Stimulated activated CD4-positive, alpha-beta T cell treated with anti-CD3 and anti-CD28 coated beads, Interleukin-12 subunit alpha, Interleukin-12 subunit beta, amount 100 ng/mL, for 24 hours (primary cell): ENCODE measurements around the gene PON2.

Experiments used
- DNase-seq, 2 experiments: peaks; one replicate each; pipeline ENCODE4 v3.0.0-alpha.2; 2020; ENCODE audit warnings: low read depth in 2 of 2

Gene PON2

GRCh38 chr7:95444796-95445195 is 10.0 kb upstream of the PON2 start:
- no peak for DNase-seq

GRCh38 chr7:95441042-95441823 is 6.4 kb upstream of the PON2 start:
- DNase-seq = no peak

- DNase-seq = no peak
These were observed 5.7 kb upstream of the PON2 start for GRCh38 chr7:95440394-95441038.

DNA sequence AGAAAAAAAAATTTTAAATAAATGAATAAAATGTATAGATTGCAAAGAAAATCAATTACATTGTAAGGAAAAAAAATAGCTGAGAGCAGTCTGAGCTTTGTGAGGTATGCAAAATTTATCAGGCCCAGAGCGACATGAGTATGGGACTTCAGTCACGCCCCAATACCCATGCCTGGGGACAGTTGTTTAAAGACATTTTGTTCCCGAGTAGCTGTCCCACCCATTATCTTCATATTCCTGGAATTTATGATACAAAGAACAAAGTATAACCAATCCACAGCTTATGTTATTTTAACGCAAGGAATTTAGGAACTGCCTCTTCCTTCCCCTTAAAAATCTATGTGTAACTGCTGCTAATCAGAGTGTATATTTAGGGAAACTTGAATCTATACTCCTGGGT is 1.6 kb upstream of the PON2 start:
- DNase-seq = no peak

DNA sequence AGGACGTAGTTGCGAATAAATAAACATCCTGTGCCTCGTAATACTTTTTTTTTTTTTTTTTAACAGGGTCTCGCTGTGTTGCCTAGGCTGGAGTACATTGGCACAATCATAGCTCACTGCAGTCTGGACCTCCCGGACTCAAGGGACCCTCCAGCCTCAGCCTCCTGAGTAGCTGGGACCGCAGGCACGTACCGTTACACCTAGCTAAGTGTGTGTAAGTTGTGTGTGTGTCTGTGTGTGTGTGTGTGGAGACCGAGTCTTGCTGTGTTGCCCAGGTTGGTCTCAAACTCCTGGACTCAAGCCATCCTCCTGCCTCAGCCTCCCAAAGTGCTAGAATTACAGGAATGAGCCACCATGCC is 573 bp upstream of the PON2 start:
- no peak for DNase-seq

- no peak for DNase-seq
These were observed 774 bp downstream of the PON2 start for GRCh38 chr7:95433952-95434556.

- no peak for DNase-seq
These were observed 1.7 kb downstream of the PON2 start for GRCh38 chr7:95433129-95433528.

DNA sequence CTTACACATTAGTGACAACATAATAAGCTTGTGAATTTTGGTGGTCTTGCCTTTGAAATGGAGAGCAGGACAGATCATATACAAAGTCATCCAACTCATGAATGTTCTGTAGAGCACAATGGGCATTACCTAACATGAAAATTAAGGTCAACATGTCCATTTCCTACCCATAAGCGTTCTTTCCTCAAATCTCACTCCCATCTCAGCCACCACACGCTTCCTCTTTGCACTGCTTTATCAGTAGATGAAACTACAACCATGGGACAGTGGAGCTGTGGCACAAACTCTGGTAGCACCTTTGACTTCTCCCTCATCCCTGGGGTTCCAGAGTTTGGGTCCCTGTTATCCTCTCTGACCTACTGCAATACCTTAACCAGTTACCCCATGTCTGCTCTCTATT is 2.2 kb downstream of the PON2 start:
- DNase-seq = no peak

- DNase-seq = no peak
These were observed 4.0 kb downstream of the PON2 start for GRCh38 chr7:95430864-95431263.

DNA sequence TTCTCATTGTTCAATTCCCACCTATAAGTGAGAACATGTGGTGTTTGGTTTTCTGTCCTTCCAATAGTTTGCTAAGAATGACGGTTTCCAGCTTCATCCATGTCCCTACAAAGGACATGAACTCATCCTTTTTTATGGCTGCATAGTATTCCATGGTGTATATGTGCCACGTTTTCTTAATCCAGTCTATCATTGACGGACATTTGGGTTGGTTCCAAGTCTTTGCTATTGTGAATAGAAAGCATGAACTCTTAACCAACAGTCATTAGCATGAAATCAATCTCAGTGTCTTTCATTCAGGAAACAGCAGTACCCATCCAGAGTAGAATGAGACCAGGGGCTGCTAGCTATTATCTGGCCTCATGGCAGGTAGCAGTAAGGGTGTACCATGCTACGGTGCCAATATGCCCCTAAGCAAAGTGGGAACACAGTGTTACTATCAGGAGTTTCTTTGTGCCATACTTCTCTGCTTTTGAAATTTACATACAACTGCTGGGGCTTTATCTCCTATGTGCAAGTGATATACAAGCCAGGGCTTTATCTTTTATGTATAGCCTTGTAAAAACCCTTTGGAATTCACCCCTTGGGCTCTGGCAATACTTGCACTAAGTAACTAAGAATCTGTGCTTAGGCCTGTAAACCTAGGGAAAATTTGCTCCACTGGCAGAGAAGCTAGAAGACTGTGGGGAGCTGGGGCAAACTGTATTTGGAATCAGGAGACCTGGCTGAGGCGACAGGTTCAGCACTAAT is 5.4 kb downstream of the PON2 start:
- no peak for DNase-seq

DNA sequence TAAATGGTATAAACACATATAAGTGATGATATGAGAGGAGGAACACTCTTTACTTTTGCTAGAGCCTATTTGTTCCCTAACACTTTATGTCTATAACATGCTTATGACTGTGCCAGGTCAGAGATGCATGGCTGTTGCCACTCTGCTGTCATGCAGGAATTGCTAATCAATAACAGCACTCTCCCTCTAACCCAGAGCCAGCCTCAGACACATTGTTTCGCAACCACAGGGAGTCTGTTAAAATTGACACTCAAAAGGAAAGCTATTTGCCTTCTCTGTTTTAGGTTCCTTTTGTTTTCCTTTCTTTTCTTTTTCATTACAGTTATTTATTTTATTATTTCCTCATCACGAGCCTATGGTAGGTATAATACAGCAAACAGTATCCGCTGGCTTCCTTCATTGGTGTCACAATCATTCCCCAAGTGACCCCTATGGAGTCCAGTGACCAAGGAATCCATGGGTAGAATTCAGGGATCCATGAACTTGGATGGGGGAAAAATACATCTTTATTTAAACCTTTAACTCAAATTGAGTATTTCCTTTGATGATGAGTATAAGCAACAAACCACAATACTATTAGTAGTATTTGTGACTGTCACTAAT is 6.8 kb downstream of the PON2 start:
- DNase-seq = no peak

DNA sequence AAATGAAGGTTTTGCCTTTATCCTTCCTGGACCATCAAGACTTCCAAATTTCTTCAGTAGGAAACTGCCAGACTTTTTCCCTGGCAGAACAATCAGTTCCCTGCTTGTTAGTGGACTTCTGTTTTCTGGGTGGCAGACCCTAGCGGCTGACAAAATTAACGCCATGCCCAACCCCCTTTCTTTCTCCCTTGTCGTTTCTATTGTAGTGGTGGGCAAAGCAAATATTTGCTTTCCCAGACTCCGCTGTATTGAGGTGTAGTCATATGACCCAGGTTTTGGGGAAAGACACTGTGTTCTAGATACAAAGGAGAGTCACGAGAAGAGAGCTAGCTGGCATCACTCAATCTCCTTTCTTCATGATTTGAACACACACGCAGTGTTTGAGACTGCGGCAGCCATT is 7.7 kb downstream of the PON2 start:
- DNase-seq = no peak

- DNase-seq = no peak
These were observed 9.1 kb downstream of the PON2 start for GRCh38 chr7:95425694-95426093.

- no peak for DNase-seq
These were observed 10.1 kb downstream of the PON2 start for GRCh38 chr7:95424716-95425115.

GRCh38 chr7:95421847-95422444 is 12.9 kb downstream of the PON2 start:
- DNase-seq = no peak

- DNase-seq = no peak
These were observed 13.6 kb downstream of the PON2 start for GRCh38 chr7:95421000-95421846.

- DNase-seq = no peak
These were observed 22.8 kb downstream of the PON2 start for GRCh38 chr7:95412075-95412474.

- DNase-seq = no peak
These were observed 23.2 kb downstream of the PON2 start for GRCh38 chr7:95411666-95412065.

DNA sequence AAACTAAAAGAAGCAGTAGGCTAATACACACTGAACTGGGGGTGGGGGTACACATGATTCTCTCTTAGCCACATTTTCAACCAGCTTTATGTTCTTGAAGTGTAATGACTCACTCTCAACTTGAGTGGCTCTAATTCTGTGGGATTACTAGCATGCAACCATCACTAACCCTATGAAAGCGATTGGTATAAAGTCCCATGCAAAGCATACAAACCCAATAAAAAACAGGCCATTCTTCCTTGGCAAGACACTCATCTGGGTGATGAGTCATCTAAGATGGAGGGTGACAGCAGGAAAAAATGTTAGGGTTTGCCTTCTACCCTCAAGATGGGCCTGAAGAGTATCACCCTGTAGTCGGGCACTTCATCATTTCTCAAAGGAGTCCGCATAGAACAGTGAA is 23.8 kb downstream of the PON2 start:
- DNase-seq = no peak

DNA sequence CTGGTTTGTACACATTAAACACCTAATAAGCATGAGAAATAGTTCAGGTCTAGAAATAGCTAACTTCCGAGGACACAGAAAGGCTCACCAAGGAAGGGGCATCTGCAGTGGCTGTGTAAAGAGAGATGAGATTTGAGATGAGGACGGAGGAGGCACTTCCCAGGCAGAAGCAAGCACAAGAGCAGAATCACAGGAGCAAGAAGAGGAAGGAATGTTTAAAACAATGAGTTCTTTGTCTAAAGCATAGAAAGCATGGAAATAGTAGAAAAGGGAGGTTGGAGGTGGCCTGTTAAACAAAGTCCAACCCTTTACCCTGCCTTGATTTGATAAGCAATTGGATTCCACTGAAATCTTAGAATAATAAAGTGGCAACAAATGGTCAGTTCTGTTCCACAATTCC is 27.1 kb downstream of the PON2 start:
- no peak for DNase-seq

DNA sequence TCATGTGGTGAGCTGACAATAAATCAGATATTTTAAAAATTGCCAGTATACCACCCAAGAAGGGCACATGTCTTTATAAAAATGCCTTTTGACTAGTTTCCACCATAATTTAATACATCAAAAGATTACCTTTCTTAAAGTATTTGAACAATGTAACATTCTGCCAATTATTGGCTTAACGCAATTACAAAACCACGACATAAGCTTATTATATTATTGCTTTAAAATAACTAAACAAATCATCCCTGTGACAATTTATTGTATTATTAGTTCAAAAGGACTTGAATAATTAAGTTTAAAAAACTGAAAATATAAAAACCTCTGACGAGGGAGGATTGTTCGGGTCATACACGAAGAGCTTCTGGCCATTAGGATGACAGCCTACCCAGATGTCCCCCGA is 29.0 kb downstream of the PON2 start:
- no peak for DNase-seq
